ENCODE results near the gene PANK1.

Gene PANK1

GRCh38 chr10:89613582-89613981, 31.5 kb downstream of the PANK1 start:
- no peak for DNase-seq

GRCh38 chr10:89611282-89611681, 33.8 kb downstream of the PANK1 start:
- no peak for DNase-seq

DNA sequence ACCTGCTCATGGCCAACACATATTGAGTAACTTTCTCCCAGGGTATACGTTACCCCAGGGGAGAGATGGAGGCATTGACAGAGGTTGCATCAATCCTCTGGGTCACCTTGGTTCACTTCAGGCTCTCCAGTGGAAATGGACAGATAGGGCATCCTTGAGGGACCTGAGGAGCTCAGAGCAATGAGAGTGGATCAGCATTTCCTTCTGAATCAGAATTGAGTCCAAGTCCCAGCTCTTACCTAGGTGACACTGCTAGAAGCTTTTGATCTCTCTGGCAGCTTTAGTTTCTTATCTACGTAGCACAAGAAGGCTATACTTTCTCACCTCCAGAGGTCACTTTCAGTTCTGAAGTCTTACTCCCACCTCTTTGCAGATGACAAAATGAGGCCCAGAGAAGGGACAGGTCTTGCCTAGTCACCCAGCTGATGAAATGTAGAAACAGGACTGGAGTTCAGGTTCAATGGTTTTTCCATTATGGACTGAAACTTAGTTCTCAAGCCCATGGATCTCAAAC, 35.2 kb downstream of the PANK1 start:
- no peak for DNase-seq

DNA sequence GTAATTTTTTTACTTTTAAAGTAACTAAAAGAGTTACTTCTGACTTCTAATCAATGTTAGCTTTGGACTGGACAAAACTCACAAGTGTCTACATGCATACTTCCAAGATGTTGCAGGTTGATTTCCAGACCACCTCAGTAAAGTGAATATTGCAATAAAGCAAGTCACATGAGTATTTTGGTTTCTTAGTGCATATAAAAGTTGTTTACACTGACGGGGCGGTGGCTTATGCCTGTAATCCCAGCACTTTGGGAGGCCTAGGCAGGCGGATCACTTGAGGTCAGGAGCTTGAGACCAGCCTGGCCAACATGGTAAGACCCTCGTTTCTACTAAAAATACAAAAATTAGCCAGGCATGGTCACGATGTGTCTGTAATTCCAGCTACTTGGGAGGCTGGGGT, 40.8 kb downstream of the PANK1 start:
- no peak for DNase-seq

- no peak for DNase-seq
Observed at GRCh38 chr10:89602919-89603318, 42.1 kb downstream of the PANK1 start.

- no peak for DNase-seq
Observed at GRCh38 chr10:89601728-89602361, 43.2 kb downstream of the PANK1 start.

DNA sequence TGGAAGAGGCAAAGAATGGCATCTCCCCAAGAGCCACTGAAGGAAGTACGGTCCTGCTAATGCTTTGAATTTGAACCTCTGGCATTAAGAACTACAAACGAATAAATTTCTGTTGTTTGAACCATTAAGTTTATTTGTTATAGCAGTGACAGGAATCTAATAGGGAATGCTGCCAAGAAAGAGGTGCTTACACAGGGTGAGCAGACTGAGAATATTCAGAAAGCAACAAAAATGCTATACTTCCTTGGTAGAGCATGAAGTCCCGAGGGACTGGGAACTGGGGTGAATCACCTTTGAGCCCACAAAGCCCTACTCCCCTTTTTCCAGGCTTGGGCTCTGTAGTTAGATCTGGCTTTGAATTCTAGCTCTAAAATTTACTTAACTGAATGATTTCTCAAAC, 45.0 kb downstream of the PANK1 start:
- DNase-seq, result no peak

DNA sequence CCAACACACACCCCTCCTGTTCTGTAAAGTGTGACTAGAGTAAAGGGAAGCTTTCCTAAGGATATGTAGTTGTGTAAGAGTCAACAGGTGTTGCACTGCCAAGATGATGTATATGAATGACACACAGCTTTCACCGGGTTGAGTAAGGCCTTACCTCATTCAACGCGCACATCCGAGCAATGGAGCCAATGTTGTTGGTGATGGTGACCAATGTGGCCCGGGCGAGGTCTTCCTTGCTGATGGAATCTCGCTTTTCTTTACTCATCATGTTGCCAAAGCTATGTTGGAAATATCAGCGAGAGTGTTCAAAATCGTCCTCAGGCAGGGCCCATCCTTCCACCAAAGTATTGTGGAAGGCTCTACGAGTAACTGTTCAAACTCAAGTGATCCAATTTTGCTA, 52.0 kb downstream of the PANK1 start:
- no peak for DNase-seq

- no peak for DNase-seq
Observed at GRCh38 chr10:89592539-89592938, 52.5 kb downstream of the PANK1 start.

- DNase-seq, result no peak
Observed at GRCh38 chr10:89591796-89592271, 53.2 kb downstream of the PANK1 start.

DNA sequence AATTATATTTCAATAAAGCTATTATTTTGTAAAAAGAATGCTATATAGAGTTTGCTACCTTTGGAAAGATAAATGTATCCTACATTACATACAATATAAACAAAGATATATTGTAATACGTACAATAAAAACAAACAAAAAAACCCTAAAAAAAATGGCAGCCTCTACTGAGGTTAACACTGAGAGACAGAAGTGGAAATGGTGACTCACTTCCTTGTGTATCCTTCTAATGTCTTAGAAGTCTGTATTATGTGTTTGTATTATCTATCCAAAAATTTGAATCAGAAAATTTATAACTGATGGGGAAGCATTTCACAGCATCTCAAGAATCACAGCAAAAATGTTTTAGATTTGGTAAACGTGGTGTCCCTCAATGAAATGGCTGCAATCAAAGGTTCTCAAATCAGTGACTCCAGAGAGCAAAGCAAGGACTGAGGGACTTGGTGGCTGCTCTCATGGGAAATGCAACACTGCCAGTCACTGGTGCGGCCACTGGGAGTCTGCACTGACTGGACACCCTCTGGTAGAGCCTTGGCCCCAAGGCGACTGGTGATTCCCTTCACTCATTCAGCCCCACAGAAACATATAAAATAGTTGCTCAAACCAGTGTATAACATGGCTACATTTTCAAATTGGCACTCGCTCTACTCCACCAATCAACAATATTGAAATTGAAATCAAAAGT, 53.8 kb downstream of the PANK1 start:
- DNase-seq, result no peak

DNA sequence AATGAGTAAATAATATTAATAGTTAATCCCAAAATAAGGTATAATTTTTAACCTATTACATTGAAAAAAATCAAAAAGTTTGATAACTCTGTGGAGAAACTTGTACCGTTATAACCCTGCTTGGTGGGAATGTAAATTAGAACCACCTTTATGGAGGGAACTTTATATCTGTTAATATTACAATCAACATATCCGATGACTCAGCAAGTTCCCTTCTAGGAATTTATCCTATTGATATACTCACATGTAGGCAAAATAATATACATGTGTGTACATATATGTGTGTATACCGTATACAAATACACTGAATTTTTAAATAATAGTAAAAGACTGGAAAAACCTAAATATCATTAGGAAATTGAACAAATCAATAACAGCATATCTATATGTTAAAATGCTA, 54.7 kb downstream of the PANK1 start:
- DNase-seq, result no peak

GRCh38 chr10:89589101-89589720, 55.8 kb downstream of the PANK1 start:
- no peak for DNase-seq

DNA sequence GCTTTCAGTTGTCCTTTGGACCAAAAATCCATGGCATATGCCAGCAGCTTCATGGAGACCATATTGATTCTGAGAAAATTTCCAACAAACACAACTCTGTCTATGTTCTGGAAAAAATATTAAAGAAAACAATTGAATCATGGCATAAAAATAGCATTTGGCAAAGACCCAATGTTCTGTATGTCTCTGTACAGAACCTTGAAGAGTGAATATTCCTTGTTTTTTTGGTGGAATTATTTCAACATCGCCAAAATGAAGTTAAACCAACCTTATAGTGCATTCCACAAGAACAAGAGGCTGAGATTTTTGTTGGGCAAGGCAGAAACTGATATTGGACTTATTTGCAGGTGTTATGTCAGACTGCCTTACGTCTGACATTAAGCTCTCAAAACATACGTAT, 56.4 kb downstream of the PANK1 start:
- no peak for DNase-seq

- no peak for DNase-seq
Observed at GRCh38 chr10:89582022-89582421, 63.0 kb downstream of the PANK1 start.

DNA sequence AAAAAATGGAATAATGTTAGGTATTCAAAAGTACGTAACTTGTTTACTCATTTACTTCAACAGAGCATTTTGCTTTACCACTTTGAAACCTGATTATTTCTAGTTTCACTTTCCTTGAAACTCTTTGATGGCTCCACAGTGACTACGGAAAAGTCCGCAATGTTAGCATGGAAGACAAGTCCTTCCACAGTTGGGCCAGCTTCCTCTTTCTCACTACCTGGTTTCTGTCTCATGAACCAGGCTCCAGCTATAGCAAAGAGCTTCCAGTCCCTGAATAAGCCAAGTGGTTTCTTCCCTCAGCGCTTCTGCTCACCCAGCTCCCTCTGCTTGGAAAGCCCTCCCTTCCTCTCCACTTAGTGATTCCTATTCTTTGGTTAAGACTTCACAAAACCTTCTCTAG, 64.8 kb downstream of the PANK1 start:
- DNase-seq, result no peak

GRCh38 chr10:89576696-89577095, 68.3 kb downstream of the PANK1 start:
- DNase-seq, result no peak

DNA sequence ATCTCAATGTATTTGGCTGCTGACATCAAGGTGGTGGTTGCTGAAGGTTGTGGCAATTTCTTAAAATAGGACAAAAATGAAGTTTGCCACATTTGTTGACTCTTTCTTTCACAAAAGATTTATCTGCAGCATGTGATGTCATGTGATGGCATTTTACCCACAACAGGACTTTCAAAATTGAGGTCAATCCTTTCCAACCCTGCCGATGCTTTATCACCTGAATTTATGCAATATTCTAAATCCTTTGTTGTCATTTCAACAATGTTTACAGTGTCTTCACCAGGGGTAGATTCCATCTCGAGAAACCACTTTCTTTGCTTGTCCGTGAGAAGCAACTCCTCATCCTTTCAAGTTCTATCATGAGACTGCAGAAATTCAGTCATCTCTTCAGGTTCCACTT, 69.0 kb downstream of the PANK1 start:
- DNase-seq, result no peak

GRCh38 chr10:89575031-89575430, 70.0 kb downstream of the PANK1 start:
- DNase-seq, result no peak

DNA sequence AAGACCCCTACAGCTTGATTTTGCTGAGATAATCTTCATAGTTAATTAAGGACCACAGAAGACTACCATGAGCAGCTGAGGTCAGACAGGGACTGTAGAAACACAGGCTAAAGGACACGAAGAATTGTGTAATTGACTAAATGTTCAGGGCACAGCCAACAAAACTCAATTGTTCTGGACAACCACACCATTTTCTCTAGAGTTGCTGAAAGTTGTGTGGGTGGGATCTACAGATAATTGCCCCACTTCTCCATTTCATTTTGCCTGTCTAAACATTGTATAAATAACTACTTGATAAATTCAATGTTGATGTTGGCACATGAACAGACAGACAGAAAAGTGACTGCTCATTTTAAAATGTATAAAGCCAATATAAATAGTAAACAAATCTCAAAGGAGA, 70.7 kb downstream of the PANK1 start:
- DNase-seq, result no peak

DNA sequence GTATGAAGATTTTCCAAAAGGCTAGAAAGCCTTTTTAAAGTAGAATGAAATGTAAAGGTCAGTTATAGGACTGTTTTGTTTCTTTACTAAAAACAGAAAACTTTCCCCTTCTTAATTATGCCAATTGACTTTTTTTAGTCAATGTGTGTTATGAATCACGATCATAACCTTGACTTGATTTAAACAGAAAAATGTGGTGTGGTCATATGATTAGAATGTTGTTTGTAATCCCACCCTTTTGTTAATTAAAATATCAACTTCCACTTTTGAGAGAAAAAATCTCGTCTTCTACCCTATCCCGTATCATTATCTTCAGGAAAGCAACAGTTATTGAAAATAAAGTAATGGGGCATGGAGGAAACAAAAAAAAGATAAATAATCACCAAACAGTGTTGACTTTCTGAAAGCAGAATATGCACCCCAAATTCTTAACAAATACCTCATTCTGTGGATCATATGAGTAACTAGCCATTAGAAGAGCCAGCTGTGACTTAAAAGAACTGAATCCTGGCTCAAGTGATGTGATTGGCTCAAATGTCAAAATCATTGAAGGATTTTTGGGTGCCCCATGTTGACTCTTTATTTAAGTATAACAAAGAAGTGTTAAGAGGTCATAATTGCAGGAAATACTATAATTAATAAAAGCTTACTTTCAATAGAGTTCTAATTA, 77.3 kb downstream of the PANK1 start:
- DNase-seq, result no peak

- no peak for DNase-seq
Observed at GRCh38 chr10:89566992-89567391, 78.0 kb downstream of the PANK1 start.

DNA sequence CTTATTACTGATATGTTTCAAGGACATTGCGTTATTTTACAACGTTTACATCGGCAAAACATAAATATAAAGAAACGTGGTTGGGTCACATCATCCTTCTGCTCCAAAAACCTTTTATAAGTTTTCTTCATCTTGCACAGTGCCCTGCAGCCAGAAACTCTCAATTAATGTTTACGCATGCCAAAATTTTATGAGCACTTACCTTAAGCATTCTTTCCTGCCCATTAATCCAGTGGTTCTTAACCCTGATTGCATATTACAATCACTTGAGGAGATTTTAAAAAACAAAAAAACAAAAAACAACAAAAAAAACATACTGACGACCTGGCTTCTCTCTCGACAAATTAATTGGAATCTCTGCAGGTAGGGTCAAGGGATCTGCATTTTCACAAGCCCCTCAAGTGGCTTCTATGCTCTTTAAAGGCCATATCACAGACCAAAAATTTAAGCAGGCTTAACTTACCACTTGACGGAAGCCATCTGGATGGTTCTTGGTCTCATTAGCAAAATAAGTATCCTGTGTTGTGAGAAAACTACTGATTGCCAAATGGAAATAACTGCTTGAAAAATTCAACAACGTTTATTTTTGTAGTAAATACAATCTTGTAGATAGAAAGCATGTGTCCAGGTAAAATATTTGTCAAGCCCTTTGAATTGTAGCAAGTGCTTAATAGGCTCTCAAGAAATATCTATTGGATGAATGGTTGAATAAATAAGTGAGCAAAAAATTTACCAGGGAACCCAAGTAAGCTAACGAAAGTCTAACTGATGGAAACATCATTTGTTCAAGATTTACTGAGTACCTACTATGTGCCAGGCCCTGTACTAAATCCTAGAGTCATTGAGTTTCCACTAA, 78.7 kb downstream of the PANK1 start:
- DNase-seq, result peak; percentile 98
